Limb (tissue), 2 donors: Measurements from ENCODE around the gene IPO8.
"Not testable (repeated sequence)": the region's sequence is repeated elsewhere in the genome, so short reads cannot be mapped to it uniquely, and the experiment has no call there.

ENCODE experiments used
- DNase-seq, 2 donors: peaks; one replicate each; pipeline ENCODE4 v3.0.0-alpha.2; 2016; ENCODE audit errors: extremely low spot score in 2 of 2

Gene IPO8

GRCh38 chr12:30691122-30691879, 4.4 kb downstream of the IPO8 start:
- no peak for DNase-seq

- DNase-seq, result no peak
Measured at GRCh38 chr12:30687265-30687986, 8.2 kb downstream of the IPO8 start.

- no peak for DNase-seq
Measured at GRCh38 chr12:30679241-30679640, 16.4 kb downstream of the IPO8 start.

- no peak for DNase-seq
Measured at GRCh38 chr12:30678221-30678620, 17.4 kb downstream of the IPO8 start.

- DNase-seq, result no peak
Measured at GRCh38 chr12:30661210-30661609, 34.5 kb downstream of the IPO8 start.

- no peak for DNase-seq
Measured at GRCh38 chr12:30652034-30652696, 43.5 kb downstream of the IPO8 start.

- no peak for DNase-seq
Measured at GRCh38 chr12:30646821-30647220, 48.8 kb downstream of the IPO8 start.

GRCh38 chr12:30643366-30643765, 52.3 kb downstream of the IPO8 start:
- DNase-seq, result no peak

GRCh38 chr12:30640392-30640791, 55.3 kb downstream of the IPO8 start:
- DNase-seq, result no peak

GRCh38 chr12:30635385-30635784, 60.3 kb downstream of the IPO8 start:
- DNase-seq, result no peak

- DNase-seq, result no peak
Measured at GRCh38 chr12:30631740-30632139, 63.9 kb downstream of the IPO8 start.

- no peak for DNase-seq
Measured at GRCh38 chr12:30630979-30631285, 64.7 kb downstream of the IPO8 start.

GRCh38 chr12:30630076-30630978, 65.3 kb downstream of the IPO8 start:
- DNase-seq, result no peak

- no peak for DNase-seq
Measured at GRCh38 chr12:30626847-30627246, 68.8 kb downstream of the IPO8 start.

- DNase-seq, result no peak
Measured at GRCh38 chr12:30624009-30624408, 71.7 kb downstream of the IPO8 start.

- no peak for DNase-seq
Measured at GRCh38 chr12:30622509-30622908, 73.2 kb downstream of the IPO8 start.

GRCh38 chr12:30621663-30622241, 73.9 kb downstream of the IPO8 start:
- DNase-seq, result not testable (repeated sequence)

GRCh38 chr12:30617346-30618016, 78.2 kb downstream of the IPO8 start:
- no peak for DNase-seq

- DNase-seq, result no peak
Measured at GRCh38 chr12:30614031-30614430, 81.6 kb downstream of the IPO8 start.

GRCh38 chr12:30613119-30613830, 82.4 kb downstream of the IPO8 start:
- no peak for DNase-seq
